Neural cell (in vitro differentiated cells): ENCODE data around the gene SFXN4.

Experiments used
- EZH2 ChIP-seq: fragments of 200-600, 300-800 bp; shearing (Covaris generic), sonication (generic); IDR thresholded peaks from 2 replicates; pipeline ENCODE4 v1.6.1; 2014; ENCODE audit warnings: antibody characterized with exemption, low read length, borderline replicate concordance, mild to moderate bottlenecking; ENCODE audit not compliant: insufficient read depth, poor library complexity, severe bottlenecking
- TF ChIP-seq, protein P1 (sequence below): fragments of 450-650 bp; IDR thresholded peaks from 2 replicates; pipeline ENCODE4 v1.5.1; 2014; ENCODE audit warnings: antibody characterized with exemption, mild to moderate bottlenecking, moderate library complexity; ENCODE audit not compliant: poor library complexity, severe bottlenecking

DNA sequence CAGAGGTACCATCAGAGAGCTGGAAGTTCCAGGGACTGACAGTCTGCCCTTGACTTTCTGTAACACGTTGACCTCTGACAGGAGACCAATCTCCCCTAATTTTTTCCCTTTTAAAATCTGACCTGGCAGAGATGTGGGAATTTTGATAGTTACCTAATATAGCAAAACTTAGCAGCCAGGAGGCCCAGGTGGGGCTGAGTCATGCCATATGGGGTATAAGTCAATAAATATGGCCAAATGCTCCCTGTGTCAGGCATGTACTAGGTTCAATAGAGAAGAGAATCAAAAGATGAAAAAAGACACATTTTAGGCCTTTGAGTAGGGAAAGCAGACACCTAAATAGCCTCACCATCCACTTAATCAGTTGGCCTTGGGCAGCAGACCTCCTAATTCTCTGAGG lies 35.7 kb upstream of the SFXN4 start:
- no peak for TF ChIP-seq EZH2
- TF ChIP-seq, protein P1, sequence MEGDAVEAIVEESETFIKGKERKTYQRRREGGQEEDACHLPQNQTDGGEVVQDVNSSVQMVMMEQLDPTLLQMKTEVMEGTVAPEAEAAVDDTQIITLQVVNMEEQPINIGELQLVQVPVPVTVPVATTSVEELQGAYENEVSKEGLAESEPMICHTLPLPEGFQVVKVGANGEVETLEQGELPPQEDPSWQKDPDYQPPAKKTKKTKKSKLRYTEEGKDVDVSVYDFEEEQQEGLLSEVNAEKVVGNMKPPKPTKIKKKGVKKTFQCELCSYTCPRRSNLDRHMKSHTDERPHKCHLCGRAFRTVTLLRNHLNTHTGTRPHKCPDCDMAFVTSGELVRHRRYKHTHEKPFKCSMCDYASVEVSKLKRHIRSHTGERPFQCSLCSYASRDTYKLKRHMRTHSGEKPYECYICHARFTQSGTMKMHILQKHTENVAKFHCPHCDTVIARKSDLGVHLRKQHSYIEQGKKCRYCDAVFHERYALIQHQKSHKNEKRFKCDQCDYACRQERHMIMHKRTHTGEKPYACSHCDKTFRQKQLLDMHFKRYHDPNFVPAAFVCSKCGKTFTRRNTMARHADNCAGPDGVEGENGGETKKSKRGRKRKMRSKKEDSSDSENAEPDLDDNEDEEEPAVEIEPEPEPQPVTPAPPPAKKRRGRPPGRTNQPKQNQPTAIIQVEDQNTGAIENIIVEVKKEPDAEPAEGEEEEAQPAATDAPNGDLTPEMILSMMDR, result no peak
